ENCODE measurements around the gene IRS4.

IRS4 gene

GRCh38 chrX:108735679-108736508, 469 bp downstream of the IRS4 start:
- Mint-ChIP-seq H3K36me3 (ENCODE audit: low read depth) (no peaks in the 10 kb centered on the region), H3K27ac (no peak overlapping the region), H3K27me3 (ENCODE audit: low read depth) (peaks cover 94% of the 10 kb centered on the region), H3K4me3 (peak overlapping the region; percentile 91 to 93 (median 91)), H3K9me3 (peaks cover 8% of the 10 kb centered on the region), H3K4me1 (peaks cover 31% of the 10 kb centered on the region)
- no peak for TF ChIP-seq CTCF (IDR thresholded peaks at IDR 0.05; ENCODE audit: unreplicated experiment in 3 of 3)

- Mint-ChIP-seq H3K27ac (no peak overlapping the region), H3K4me3 (peak overlapping the region; percentile 71 to 81 (median 78)), H3K36me3 (ENCODE audit: low read depth) (no peaks in the 10 kb centered on the region), H3K9me3 (peaks cover 8% of the 10 kb centered on the region), H3K27me3 (ENCODE audit: low read depth) (peaks cover 97% of the 10 kb centered on the region), H3K4me1 (peaks cover 31% of the 10 kb centered on the region)
- peak in 2 of 3 experiments; percentile 33 to 38 for TF ChIP-seq CTCF (IDR thresholded peaks at IDR 0.05; ENCODE audit: unreplicated experiment in 3 of 3)
Measured at GRCh38 chrX:108735091-108735678, 1.2 kb downstream of the IRS4 start.

- H3K36me3 Mint-ChIP-seq (ENCODE audit: low read depth), result no peaks in the 10 kb centered on the region
- TF ChIP-seq CTCF (IDR thresholded peaks at IDR 0.05; ENCODE audit: unreplicated experiment in 3 of 3), result no peak
- no peak overlapping the region for H3K27ac Mint-ChIP-seq
- H3K27me3 Mint-ChIP-seq (ENCODE audit: low read depth), result peaks cover 97% of the 10 kb centered on the region
- peaks cover 8% of the 10 kb centered on the region for H3K9me3 Mint-ChIP-seq
- peaks cover 31% of the 10 kb centered on the region for H3K4me1 Mint-ChIP-seq
- peak overlapping the region; percentile 71 to 81 (median 78) for H3K4me3 Mint-ChIP-seq
Measured at GRCh38 chrX:108734426-108734825, 1.9 kb downstream of the IRS4 start.

- no peak overlapping the region for H3K27ac Mint-ChIP-seq
- H3K36me3 Mint-ChIP-seq (ENCODE audit: low read depth), result no peaks in the 10 kb centered on the region
- peaks cover 8% of the 10 kb centered on the region for H3K9me3 Mint-ChIP-seq
Measured at GRCh38 chrX:108732630-108733321, 3.6 kb downstream of the IRS4 start.

GRCh38 chrX:108731153-108731552, 5.2 kb downstream of the IRS4 start:
- peaks cover 8% of the 10 kb centered on the region for H3K9me3 Mint-ChIP-seq
- peaks cover 96% of the 10 kb centered on the region for H3K27me3 Mint-ChIP-seq (ENCODE audit: low read depth)
- H3K27ac Mint-ChIP-seq, result no peak overlapping the region
- no peaks in the 10 kb centered on the region for H3K36me3 Mint-ChIP-seq (ENCODE audit: low read depth)
- peaks cover 18% of the 10 kb centered on the region for H3K4me1 Mint-ChIP-seq
- peak overlapping the region in 2 of 3 experiments; percentile 24 to 80 for H3K4me3 Mint-ChIP-seq
- no peak for TF ChIP-seq CTCF (IDR thresholded peaks at IDR 0.05; ENCODE audit: unreplicated experiment in 3 of 3)

More at GRCh38 chrX:108732630-108733321, 3.6 kb downstream of the IRS4 start:
- TF ChIP-seq CTCF (IDR thresholded peaks at IDR 0.05; ENCODE audit: unreplicated experiment in 3 of 3), result no peak
- peaks cover 100% of the 10 kb centered on the region for H3K27me3 Mint-ChIP-seq (ENCODE audit: low read depth)
- H3K4me1 Mint-ChIP-seq, result peaks cover 24% of the 10 kb centered on the region
- H3K4me3 Mint-ChIP-seq, result peak overlapping the region; percentile 55 to 80 (median 75)

Data from nephron (organoid).